GM23338 (cell line): Measurements from ENCODE around the gene ENDOV. TPM values are rescaled to one million over a fixed set of nuclear protein-coding genes. Genes with fewer than 3 reads are reported as not detected.

Source experiments
- ATAC-seq: fragments of 200-7000 bp; cut with Tn5 transposase; 3 replicates; pipeline ENCODE4 v1.9.1; 2020
- DNase-seq: peaks from one replicate; pipeline ENCODE4 v3.0.0-alpha.2; 2015; ENCODE audit warnings: low spot score
- H2AFZ ChIP-seq: fragments of 200-600 bp; sonication (generic); 2 replicates; pipeline ENCODE4 v1.8.0; 2016; ENCODE audit warnings: antibody characterized with exemption, mild to moderate bottlenecking, moderate library complexity
- H3F3A ChIP-seq: fragments of 200-600 bp; sonication (generic); replicated peaks from 2 replicates; pipeline ENCODE4 v1.8.0; 2017; ENCODE audit warnings: antibody characterized with exemption, mixed run types, low read depth
- H3K27ac ChIP-seq: fragments of 200-600 bp; sonication (generic); 2 replicates; pipeline ENCODE4 v1.6.1; 2016; ENCODE audit warnings: low read depth
- H3K27me3 ChIP-seq: fragments of 200-600 bp; sonication (generic); 2 replicates; pipeline ENCODE4 v1.8.0; 2016; ENCODE audit warnings: mild to moderate bottlenecking, mixed run types, moderate library complexity; ENCODE audit not compliant: insufficient read depth
- H3K36me3 ChIP-seq: fragments of 200-600 bp; sonication (generic); 2 replicates; pipeline ENCODE4 v1.8.0; 2016; ENCODE audit warnings: mild to moderate bottlenecking; ENCODE audit not compliant: insufficient read depth
- H3K4me1 ChIP-seq: fragments of 200-600 bp; sonication (generic); 2 replicates; pipeline ENCODE4 v1.8.0; 2016; ENCODE audit warnings: mild to moderate bottlenecking, moderate library complexity; ENCODE audit not compliant: insufficient read depth
- H3K4me2 ChIP-seq: fragments of 200-600 bp; sonication (generic); 2 replicates; pipeline ENCODE4 v1.7.1; 2017; ENCODE audit warnings: mixed run types
- H3K4me3 ChIP-seq: fragments of 200-600 bp; sonication (generic); 2 replicates; pipeline ENCODE4 v1.6.1; 2016; ENCODE audit warnings: mixed run types
- H3K79me2 ChIP-seq: fragments of 200-600 bp; sonication (generic); replicated peaks from 2 replicates; pipeline ENCODE4 v1.8.0; 2017; ENCODE audit warnings: mild to moderate bottlenecking; ENCODE audit not compliant: insufficient read depth
- H3K9me2 ChIP-seq: fragments of 200-600 bp; sonication (generic); 2 replicates; pipeline ENCODE4 v1.8.0; 2017; ENCODE audit not compliant: insufficient read depth
- H4K20me1 ChIP-seq: fragments of 200-600 bp; sonication (generic); replicated peaks from 2 replicates; pipeline ENCODE4 v1.8.0; 2017; ENCODE audit warnings: mild to moderate bottlenecking; ENCODE audit not compliant: insufficient read depth
- H3K27ac Mint-ChIP-seq: 2 replicates; pipeline ENCODE4 v1.8.0; 2020; ENCODE audit warnings: inconsistent platforms, mild to moderate bottlenecking, moderate library complexity, mixed read lengths
- H3K27me3 Mint-ChIP-seq: 3 replicates; pipeline ENCODE4 v1.8.0; 2022; ENCODE audit warnings: low read depth, mild to moderate bottlenecking, moderate library complexity, mixed read lengths, inconsistent platforms; ENCODE audit not compliant: insufficient read depth, poor library complexity
- H3K36me3 Mint-ChIP-seq: 3 replicates; pipeline ENCODE4 v1.8.0; 2021; ENCODE audit warnings: low read depth, mild to moderate bottlenecking, inconsistent platforms, moderate library complexity, mixed read lengths
- H3K4me1 Mint-ChIP-seq: 3 replicates; pipeline ENCODE4 v1.8.0; 2020; ENCODE audit warnings: mild to moderate bottlenecking, inconsistent platforms, mixed read lengths
- H3K4me3 Mint-ChIP-seq: 3 replicates; pipeline ENCODE4 v1.8.0; 2021; ENCODE audit warnings: moderate library complexity, mild to moderate bottlenecking, inconsistent platforms, mixed read lengths
- H3K9me3 Mint-ChIP-seq: 3 replicates; pipeline ENCODE4 v1.8.0; 2020; ENCODE audit warnings: moderate library complexity, mild to moderate bottlenecking, inconsistent platforms, mixed read lengths
- JUNB ChIP-seq: IDR thresholded peaks from one replicate; pipeline ENCODE4 v1.6.1; 2016; ENCODE audit warnings: antibody characterized with exemption; ENCODE audit not compliant: unreplicated experiment
- NANOG ChIP-seq: IDR thresholded peaks from 2 replicates; pipeline ENCODE4 v1.6.1; 2016; ENCODE audit warnings: antibody characterized with exemption, borderline replicate concordance
- ZNF114 ChIP-seq: fragments of 250-450 bp; sonication (Bioruptor Pico); IDR thresholded peaks from 2 replicates; pipeline ENCODE4 v1.5.0; 2020; ENCODE audit warnings: mild to moderate bottlenecking, moderate library complexity
- ZNF331 ChIP-seq: fragments of 250-450 bp; sonication (Bioruptor Pico); IDR thresholded peaks from 2 replicates; pipeline ENCODE4 v1.5.0; 2020; ENCODE audit warnings: low read depth, mild to moderate bottlenecking, moderate library complexity
- polyA plus RNA-seq: library from polyadenylated mRNA; unstranded; fragments of >200 nt; fragmentation: Nextera tagmentation; extraction: Ambion mirVana; gene quantifications from 2 replicates; pipeline ENCODE4 v1.2.1, GENCODE V29; 2016
- total RNA-seq: library from RNA; depleted of rRNA; stranded (reverse); fragments of >200 nt; shearing (Covaris generic); gene quantifications from 2 replicates; pipeline ENCODE4 v1.2.3, GENCODE V29; 2014
- TF ChIP-seq, protein P1 (sequence below), 2 experiments: fragments of 200-600 bp in 1 of 2; sonication (generic) in 1 of 2; conservative IDR thresholded peaks; 2 replicates each; pipeline versions ENCODE4 v1.5.1 to v1.6.1; 2016 to 2017; ENCODE audit warnings: antibody characterized with exemption in 2 of 2, low read depth in 2 of 2, mild to moderate bottlenecking in 2 of 2, moderate library complexity in 1 of 2
- TF ChIP-seq, protein P2 (sequence below): fragments of 250-450 bp; sonication (Bioruptor Pico); IDR thresholded peaks from 2 replicates; pipeline ENCODE4 v1.5.0; 2020; ENCODE audit warnings: mild to moderate bottlenecking, moderate library complexity

The ENDOV gene
- total and polyA plus RNA-seq, 2 experiments from 2014 or later, result 11.5 to 16.1 TPM

DNA sequence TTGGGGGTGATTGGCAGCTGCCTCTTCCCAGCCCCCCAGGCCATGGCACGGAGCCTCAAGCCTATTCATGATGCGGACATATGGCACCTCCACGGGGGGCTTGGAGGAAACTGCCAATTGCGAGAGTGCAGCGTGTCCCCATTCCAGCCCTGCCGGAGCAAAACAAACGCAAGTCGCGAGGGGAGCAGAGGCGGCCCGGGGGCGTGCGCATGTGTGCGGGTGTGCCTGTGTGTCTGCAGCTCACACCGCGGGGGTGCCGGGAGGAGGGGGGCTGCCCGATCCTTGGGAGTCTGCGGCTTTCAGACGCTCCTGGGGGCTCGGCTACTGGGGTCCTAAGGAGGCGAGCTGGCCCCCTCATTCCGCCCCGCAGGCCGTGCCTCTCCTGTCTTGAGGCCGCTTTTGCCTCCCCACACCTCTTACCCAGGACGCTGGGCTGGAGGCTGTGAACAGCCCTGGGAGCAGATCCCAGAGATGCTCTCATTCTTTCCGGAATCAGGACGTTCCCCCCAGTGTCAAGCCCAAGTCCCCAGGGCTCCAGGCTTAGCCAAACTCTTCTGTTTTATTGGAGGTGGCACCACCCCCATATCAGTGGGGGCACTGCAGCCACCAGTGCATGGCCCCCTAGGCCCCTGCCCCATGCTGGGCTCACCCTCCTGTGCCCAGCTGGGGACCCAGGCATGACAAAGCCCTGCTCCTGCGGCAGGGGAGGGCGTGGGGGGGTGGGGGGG, 29.1 kb downstream of the ENDOV start:
- no peaks in the 10 kb centered on the region for H3K79me2 ChIP-seq
- no peak overlapping the region for H3K27ac Mint-ChIP-seq
- H3K27me3 ChIP-seq, result no peaks in the 10 kb centered on the region
- H4K20me1 ChIP-seq, result no peaks in the 10 kb centered on the region; the same call in none of the 2 replicates
- H3K36me3 Mint-ChIP-seq, result no peaks in the 10 kb centered on the region
- peak; percentile 33 for ATAC-seq
- H3K27ac ChIP-seq, result no peak overlapping the region
- peaks cover 11% of the 10 kb centered on the region for H3K27me3 Mint-ChIP-seq
- peaks cover 4% of the 10 kb centered on the region; the same call in 1 of the 3 replicates for H3K4me1 Mint-ChIP-seq
- no peaks in the 10 kb centered on the region for H3K9me2 ChIP-seq
- H3K36me3 ChIP-seq, result no peaks in the 10 kb centered on the region
- H3K9me3 Mint-ChIP-seq, result no peaks in the 10 kb centered on the region
- no peak overlapping the region for H3K4me3 ChIP-seq
- 0 out of 2 replicates have a peak, but pooled peaks cover 3% of the 10 kb centered on the region for H3F3A ChIP-seq
- H2AFZ ChIP-seq, result no peak overlapping the region
- DNase-seq, result peak; percentile 57
- H3K4me1 ChIP-seq, result no peaks in the 10 kb centered on the region; the same call in 1 of the 2 replicates
- H3K4me2 ChIP-seq, result peak overlapping the region; percentile 55
- TF ChIP-seq, protein P1, sequence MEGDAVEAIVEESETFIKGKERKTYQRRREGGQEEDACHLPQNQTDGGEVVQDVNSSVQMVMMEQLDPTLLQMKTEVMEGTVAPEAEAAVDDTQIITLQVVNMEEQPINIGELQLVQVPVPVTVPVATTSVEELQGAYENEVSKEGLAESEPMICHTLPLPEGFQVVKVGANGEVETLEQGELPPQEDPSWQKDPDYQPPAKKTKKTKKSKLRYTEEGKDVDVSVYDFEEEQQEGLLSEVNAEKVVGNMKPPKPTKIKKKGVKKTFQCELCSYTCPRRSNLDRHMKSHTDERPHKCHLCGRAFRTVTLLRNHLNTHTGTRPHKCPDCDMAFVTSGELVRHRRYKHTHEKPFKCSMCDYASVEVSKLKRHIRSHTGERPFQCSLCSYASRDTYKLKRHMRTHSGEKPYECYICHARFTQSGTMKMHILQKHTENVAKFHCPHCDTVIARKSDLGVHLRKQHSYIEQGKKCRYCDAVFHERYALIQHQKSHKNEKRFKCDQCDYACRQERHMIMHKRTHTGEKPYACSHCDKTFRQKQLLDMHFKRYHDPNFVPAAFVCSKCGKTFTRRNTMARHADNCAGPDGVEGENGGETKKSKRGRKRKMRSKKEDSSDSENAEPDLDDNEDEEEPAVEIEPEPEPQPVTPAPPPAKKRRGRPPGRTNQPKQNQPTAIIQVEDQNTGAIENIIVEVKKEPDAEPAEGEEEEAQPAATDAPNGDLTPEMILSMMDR (conservative IDR thresholded peaks at IDR 0.05; ENCODE audit: low read depth in 2 of 2), result no peak
- TF ChIP-seq ZNF114 (CRISPR knock-in tag) (no peak), NANOG (no peak), ZNF331 (CRISPR knock-in tag) (no peak), JUNB (no peak)
- 0 out of 3 replicates have a peak overlapping the region, but pooled peaks have one; percentile 26 for H3K4me3 Mint-ChIP-seq

DNA sequence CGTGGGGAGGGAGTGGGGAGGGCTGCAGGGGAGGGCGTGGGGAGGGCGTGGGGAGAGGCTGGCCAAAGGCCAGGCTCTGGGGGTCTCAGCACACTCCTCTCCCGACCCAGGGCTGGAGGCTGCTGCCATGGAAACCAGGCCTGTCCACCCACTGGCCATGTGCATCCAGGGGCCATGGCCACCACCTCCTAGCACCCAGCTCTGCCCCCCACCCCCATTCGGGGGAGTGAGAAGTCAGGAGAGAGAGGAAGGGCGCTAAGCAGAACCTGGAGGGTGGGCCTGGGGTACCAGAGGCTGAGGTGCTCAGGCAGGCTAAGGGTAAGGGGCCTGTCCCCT, 29.6 kb downstream of the ENDOV start:
- no peak overlapping the region for H3K4me3 ChIP-seq
- no peaks in the 10 kb centered on the region for H3K36me3 Mint-ChIP-seq
- ATAC-seq, result no peak; the same call in 2 of the 3 replicates

More for the DNA sequence above, 29.6 kb downstream of the ENDOV start:
- no peaks in the 10 kb centered on the region for H3K9me3 Mint-ChIP-seq
- no peak overlapping the region for H3K4me2 ChIP-seq
- no peak overlapping the region for H2AFZ ChIP-seq
- H3K4me1 ChIP-seq, result no peaks in the 10 kb centered on the region; the same call in 1 of the 2 replicates
- H3F3A ChIP-seq, result 0 out of 2 replicates have a peak, but pooled peaks cover 3% of the 10 kb centered on the region
- no peaks in the 10 kb centered on the region for H3K79me2 ChIP-seq
- no peak overlapping the region for H3K27ac ChIP-seq
- H3K27me3 Mint-ChIP-seq, result peaks cover 11% of the 10 kb centered on the region
- TF ChIP-seq, protein P2, sequence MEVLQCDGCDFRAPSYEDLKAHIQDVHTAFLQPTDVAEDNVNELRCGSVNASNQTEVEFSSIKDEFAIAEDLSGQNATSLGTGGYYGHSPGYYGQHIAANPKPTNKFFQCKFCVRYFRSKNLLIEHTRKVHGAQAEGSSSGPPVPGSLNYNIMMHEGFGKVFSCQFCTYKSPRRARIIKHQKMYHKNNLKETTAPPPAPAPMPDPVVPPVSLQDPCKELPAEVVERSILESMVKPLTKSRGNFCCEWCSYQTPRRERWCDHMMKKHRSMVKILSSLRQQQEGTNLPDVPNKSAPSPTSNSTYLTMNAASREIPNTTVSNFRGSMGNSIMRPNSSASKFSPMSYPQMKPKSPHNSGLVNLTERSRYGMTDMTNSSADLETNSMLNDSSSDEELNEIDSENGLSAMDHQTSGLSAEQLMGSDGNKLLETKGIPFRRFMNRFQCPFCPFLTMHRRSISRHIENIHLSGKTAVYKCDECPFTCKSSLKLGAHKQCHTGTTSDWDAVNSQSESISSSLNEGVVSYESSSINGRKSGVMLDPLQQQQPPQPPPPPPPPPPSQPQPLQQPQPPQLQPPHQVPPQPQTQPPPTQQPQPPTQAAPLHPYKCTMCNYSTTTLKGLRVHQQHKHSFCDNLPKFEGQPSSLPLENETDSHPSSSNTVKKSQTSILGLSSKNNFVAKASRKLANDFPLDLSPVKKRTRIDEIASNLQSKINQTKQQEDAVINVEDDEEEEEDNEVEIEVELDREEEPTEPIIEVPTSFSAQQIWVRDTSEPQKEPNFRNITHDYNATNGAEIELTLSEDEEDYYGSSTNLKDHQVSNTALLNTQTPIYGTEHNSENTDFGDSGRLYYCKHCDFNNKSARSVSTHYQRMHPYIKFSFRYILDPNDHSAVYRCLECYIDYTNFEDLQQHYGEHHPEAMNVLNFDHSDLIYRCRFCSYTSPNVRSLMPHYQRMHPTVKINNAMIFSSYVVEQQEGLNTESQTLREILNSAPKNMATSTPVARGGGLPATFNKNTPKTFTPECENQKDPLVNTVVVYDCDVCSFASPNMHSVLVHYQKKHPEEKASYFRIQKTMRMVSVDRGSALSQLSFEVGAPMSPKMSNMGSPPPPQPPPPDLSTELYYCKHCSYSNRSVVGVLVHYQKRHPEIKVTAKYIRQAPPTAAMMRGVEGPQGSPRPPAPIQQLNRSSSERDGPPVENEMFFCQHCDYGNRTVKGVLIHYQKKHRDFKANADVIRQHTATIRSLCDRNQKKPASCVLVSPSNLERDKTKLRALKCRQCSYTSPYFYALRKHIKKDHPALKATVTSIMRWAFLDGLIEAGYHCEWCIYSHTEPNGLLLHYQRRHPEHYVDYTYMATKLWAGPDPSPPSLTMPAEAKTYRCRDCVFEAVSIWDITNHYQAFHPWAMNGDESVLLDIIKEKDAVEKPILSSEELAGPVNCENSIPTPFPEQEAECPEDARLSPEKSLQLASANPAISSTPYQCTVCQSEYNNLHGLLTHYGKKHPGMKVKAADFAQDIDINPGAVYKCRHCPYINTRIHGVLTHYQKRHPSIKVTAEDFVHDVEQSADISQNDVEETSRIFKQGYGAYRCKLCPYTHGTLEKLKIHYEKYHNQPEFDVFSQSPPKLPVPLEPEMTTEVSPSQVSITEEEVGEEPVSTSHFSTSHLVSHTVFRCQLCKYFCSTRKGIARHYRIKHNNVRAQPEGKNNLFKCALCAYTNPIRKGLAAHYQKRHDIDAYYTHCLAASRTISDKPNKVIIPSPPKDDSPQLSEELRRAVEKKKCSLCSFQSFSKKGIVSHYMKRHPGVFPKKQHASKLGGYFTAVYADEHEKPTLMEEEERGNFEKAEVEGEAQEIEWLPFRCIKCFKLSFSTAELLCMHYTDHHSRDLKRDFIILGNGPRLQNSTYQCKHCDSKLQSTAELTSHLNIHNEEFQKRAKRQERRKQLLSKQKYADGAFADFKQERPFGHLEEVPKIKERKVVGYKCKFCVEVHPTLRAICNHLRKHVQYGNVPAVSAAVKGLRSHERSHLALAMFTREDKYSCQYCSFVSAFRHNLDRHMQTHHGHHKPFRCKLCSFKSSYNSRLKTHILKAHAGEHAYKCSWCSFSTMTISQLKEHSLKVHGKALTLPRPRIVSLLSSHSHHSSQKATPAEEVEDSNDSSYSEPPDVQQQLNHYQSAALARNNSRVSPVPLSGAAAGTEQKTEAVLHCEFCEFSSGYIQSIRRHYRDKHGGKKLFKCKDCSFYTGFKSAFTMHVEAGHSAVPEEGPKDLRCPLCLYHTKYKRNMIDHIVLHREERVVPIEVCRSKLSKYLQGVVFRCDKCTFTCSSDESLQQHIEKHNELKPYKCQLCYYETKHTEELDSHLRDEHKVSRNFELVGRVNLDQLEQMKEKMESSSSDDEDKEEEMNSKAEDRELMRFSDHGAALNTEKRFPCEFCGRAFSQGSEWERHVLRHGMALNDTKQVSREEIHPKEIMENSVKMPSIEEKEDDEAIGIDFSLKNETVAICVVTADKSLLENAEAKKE, result no peak
- DNase-seq, result no peak
- no peak overlapping the region for H3K27ac Mint-ChIP-seq
- H3K36me3 ChIP-seq, result no peaks in the 10 kb centered on the region
- H3K27me3 ChIP-seq, result no peaks in the 10 kb centered on the region
- no peaks in the 10 kb centered on the region; the same call in none of the 2 replicates for H4K20me1 ChIP-seq
- H3K4me1 Mint-ChIP-seq, result peaks cover 4% of the 10 kb centered on the region; the same call in 1 of the 3 replicates
- no peak overlapping the region for H3K4me3 Mint-ChIP-seq
- no peaks in the 10 kb centered on the region for H3K9me2 ChIP-seq
